Endothelial cell of umbilical vein (primary cell): Measurements from ENCODE around the gene PIK3R6. TPM values are rescaled to one million over a fixed set of nuclear protein-coding genes. Genes with fewer than 3 reads are reported as not detected.
A peak's percentile ranks its signal among the peaks of the same experiment; 100 is the strongest.

ENCODE experiments used
- BruUV-seq: library from RNA; stranded (reverse); fragments of 400-500 nt; replicated peaks from 2 replicates; lab custom pipeline; 2021; lab: Mats Ljungman, UMichigan
- CTCF ChIA-PET: fragments of 300-600, 350-600 bp; sonication (Branson Sonifier 250); formaldehyde crosslinking; loops from one replicate; lab custom pipeline; 2021; ENCODE audit warnings: antibody characterized with exemption, inconsistent platforms; lab: Charles Lee
- POLR2A ChIA-PET: fragments of 300-600, 350-600 bp; sonication (Branson Sonifier 250); formaldehyde crosslinking; loops from one replicate; lab custom pipeline; 2021; ENCODE audit warnings: antibody characterized with exemption, inconsistent platforms; lab: Charles Lee
- DNase-seq: peaks from one replicate; pipeline ENCODE4 v3.0.0-alpha.2; 2011; ENCODE audit warnings: low read depth, low spot score
- FAIRE-seq: peaks from 2 replicates; lab custom pipeline; 2011; peaks lifted over from hg19 to GRCh38; lab: Jason Lieb, UNC
- H2AFZ ChIP-seq: 2 replicates; pipeline ENCODE4 v1.6.0; 2012; ENCODE audit warnings: low read depth, low read length, control low read depth, inconsistent platforms
- H3K27ac ChIP-seq: 2 replicates; pipeline ENCODE4 v1.5.1; 2011; ENCODE audit warnings: low read depth, mild to moderate bottlenecking, control low read depth, low read length, moderate library complexity; ENCODE audit not compliant: insufficient read depth
- H3K27me3 ChIP-seq, 2 experiments: 2 replicates each; pipeline versions ENCODE4 v1.6.0 to v1.6.1; 2011; ENCODE audit warnings: low read length in 2 of 2, mixed read lengths in 1 of 2; ENCODE audit not compliant: control insufficient read depth in 2 of 2, insufficient read depth in 2 of 2
- H3K36me3 ChIP-seq, 2 experiments: 2 replicates in 1 of 2; 3 replicates in 1 of 2; pipeline ENCODE4 v1.5.1; 2011; ENCODE audit warnings: low read length in 2 of 2, mild to moderate bottlenecking in 1 of 2, moderate library complexity in 1 of 2; ENCODE audit not compliant: control insufficient read depth in 2 of 2, insufficient read depth in 2 of 2; ENCODE audit errors: extremely low read depth in 1 of 2
- H3K4me1 ChIP-seq: 3 replicates; pipeline ENCODE4 v1.5.1; 2011; ENCODE audit warnings: mild to moderate bottlenecking, low read length; ENCODE audit not compliant: control insufficient read depth, insufficient read depth; ENCODE audit errors: extremely low read depth
- H3K4me2 ChIP-seq: 2 replicates; pipeline ENCODE4 v1.6.1; 2011; ENCODE audit warnings: low read length, control low read depth, mixed read lengths; ENCODE audit not compliant: insufficient read depth
- H3K4me3 ChIP-seq, 3 experiments: fragments of 200-600 bp in 1 of 3; sonication (generic), shearing (Covaris generic) in 1 of 3; replicated peaks in 1 of 3; 2 replicates each; pipeline ENCODE4 v1.5.1; 2011 to 2016; ENCODE audit warnings: control low read depth in 3 of 3, low read length in 3 of 3, mild to moderate bottlenecking in 2 of 3, inconsistent platforms in 1 of 3, low read depth in 1 of 3, moderate library complexity in 1 of 3; ENCODE audit not compliant: insufficient read depth in 1 of 3
- H3K79me2 ChIP-seq: 2 replicates; pipeline ENCODE4 v1.6.0; 2012; ENCODE audit warnings: low read length, inconsistent platforms; ENCODE audit not compliant: control insufficient read depth, insufficient read depth
- H3K9ac ChIP-seq: replicated peaks from 2 replicates; pipeline ENCODE3; 2011; ENCODE audit warnings: low read length, control low read depth; ENCODE audit not compliant: insufficient read depth; ENCODE audit errors: extremely low read depth
- H3K9me1 ChIP-seq: replicated peaks from 3 replicates; pipeline ENCODE4 v1.6.0; 2011; ENCODE audit warnings: mild to moderate bottlenecking, low read length; ENCODE audit not compliant: control insufficient read depth, insufficient read depth; ENCODE audit errors: extremely low read depth
- H3K9me3 ChIP-seq: replicated peaks from 2 replicates; pipeline ENCODE4 v1.5.1; 2012; ENCODE audit warnings: low read length, inconsistent platforms; ENCODE audit not compliant: control insufficient read depth, insufficient read depth
- H4K20me1 ChIP-seq: replicated peaks from 2 replicates; pipeline ENCODE3; 2011; ENCODE audit warnings: mild to moderate bottlenecking, low read length; ENCODE audit not compliant: control insufficient read depth, insufficient read depth; ENCODE audit errors: extremely low read depth
- EZH2 ChIP-seq: IDR thresholded peaks from 2 replicates; pipeline ENCODE4 v1.6.1; 2012; ENCODE audit warnings: borderline replicate concordance, low read depth, mild to moderate bottlenecking, moderate library complexity, low read length, inconsistent platforms; ENCODE audit not compliant: severe bottlenecking
- FOS ChIP-seq: IDR thresholded peaks from 2 replicates; pipeline ENCODE4 v1.6.1; 2011; ENCODE audit warnings: mild to moderate bottlenecking, low read length, moderate library complexity, borderline replicate concordance; ENCODE audit not compliant: insufficient read depth
- GATA2 ChIP-seq: IDR thresholded peaks from 2 replicates; pipeline ENCODE4 v1.7.0; 2011; ENCODE audit warnings: low read depth, mild to moderate bottlenecking, moderate library complexity, mixed read lengths, low read length; ENCODE audit not compliant: insufficient read length, insufficient read depth
- JUN ChIP-seq: IDR thresholded peaks from 2 replicates; pipeline ENCODE4 v1.6.1; 2011; ENCODE audit warnings: borderline replicate concordance, low read depth; ENCODE audit not compliant: insufficient read length, insufficient read depth
- MYC ChIP-seq: IDR thresholded peaks from one replicate; pipeline ENCODE4 v1.6.1; 2011; ENCODE audit warnings: mild to moderate bottlenecking, low read depth, low read length
- POLR2A ChIP-seq: IDR thresholded peaks from 2 replicates; pipeline ENCODE4 v1.6.1; 2012; ENCODE audit warnings: low read depth, mild to moderate bottlenecking, control low read depth, low read length
- POLR2AphosphoS5 ChIP-seq: IDR thresholded peaks from 2 replicates; pipeline ENCODE4 v1.6.1; 2012; ENCODE audit warnings: low read depth, mild to moderate bottlenecking, control low read depth, low read length, moderate library complexity; ENCODE audit not compliant: insufficient read depth
- dilution Hi-C: fragments of 300-500 bp; cut with MboI; formaldehyde crosslinking; loops from one replicate; pipeline ENCODE4 v1.15.0; 2019; ENCODE audit warnings: low sequenced_read_pairs; ENCODE audit not compliant: extremely low pct_ligation_motif_present
- intact Hi-C: fragments of 100-400 bp; cut with micrococcal nuclease; formaldehyde crosslinking; loops from one replicate; pipeline ENCODE4 v1.10.0; 2022
- polyA plus RNA-seq, 4 experiments: library from polyadenylated mRNA; depleted of rRNA in 3 of 4; stranded (reverse) in 3 of 4; unstranded in 1 of 4; fragments of >200 nt; gene quantifications; 2 replicates each; pipeline versions ENCODE4 v1.2.1 to v1.2.3, GENCODE V29; 2011 to 2012; ENCODE audit warnings: missing spikeins in 1 of 4
- total RNA-seq: library from RNA; stranded (reverse); gene quantifications from 2 replicates; pipeline ENCODE4 v1.2.3, GENCODE V29; 2021
- TF ChIP-seq, protein P1 (sequence below): IDR thresholded peaks from 2 replicates; pipeline ENCODE4 v1.6.1; 2011; ENCODE audit not compliant: insufficient read depth, insufficient read length
- TF ChIP-seq, protein P2 (sequence below), 2 donors: IDR thresholded peaks; 1 replicate in 1 of 2; 2 replicates in 1 of 2; pipeline ENCODE4 v1.5.1; 2011; ENCODE audit warnings: low read length in 2 of 2, mild to moderate bottlenecking in 2 of 2, moderate library complexity in 2 of 2, control low read depth in 1 of 2, inconsistent platforms in 1 of 2, low read depth in 1 of 2; ENCODE audit not compliant: insufficient read depth in 1 of 2; ENCODE audit errors: extremely low read depth in 1 of 2

The PIK3R6 gene
- total and polyA plus RNA-seq, 2 donors (not counting 3 experiments of a cell fraction or from before 2014, with no cell fraction given): not detected

DNA sequence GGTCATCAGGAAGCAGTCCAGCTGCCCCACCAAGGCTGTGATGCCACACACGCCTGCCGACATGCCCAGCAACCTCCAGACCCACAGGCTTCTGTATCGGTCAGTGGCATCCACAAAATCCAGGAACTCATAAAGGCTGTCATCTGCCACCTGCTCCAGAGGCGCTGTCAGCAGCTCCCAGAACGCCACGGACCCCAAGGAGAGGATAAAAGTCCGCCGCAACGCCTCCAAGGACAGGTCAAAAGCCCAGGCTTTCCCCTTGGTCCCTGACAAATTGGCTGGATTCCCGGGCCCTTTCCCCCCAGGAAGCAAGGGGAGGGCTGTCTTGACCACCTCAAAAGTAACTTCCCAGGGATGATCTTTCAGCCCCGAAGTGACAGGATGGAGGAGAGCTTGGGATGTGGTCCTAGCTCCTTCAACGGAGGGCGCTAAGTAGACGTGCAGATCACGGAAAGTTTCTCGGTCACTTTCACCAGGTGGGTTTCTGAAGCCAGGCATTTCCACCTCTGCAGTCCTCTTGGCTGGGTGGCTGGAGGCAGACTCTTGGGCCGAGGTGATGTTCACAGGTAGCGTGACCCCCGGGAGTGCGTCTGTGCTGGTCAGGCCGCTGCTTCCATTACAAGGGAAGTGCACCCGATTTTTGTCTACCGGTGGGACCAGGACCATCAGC is 69.2 kb downstream of the PIK3R6 start:
- POLR2A ChIA-PET: no interaction called here
- no peak for FAIRE-seq
- TF ChIP-seq EZH2: peak; percentile 14
- TF ChIP-seq, protein P1, sequence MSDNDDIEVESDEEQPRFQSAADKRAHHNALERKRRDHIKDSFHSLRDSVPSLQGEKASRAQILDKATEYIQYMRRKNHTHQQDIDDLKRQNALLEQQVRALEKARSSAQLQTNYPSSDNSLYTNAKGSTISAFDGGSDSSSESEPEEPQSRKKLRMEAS: no peak

DNA sequence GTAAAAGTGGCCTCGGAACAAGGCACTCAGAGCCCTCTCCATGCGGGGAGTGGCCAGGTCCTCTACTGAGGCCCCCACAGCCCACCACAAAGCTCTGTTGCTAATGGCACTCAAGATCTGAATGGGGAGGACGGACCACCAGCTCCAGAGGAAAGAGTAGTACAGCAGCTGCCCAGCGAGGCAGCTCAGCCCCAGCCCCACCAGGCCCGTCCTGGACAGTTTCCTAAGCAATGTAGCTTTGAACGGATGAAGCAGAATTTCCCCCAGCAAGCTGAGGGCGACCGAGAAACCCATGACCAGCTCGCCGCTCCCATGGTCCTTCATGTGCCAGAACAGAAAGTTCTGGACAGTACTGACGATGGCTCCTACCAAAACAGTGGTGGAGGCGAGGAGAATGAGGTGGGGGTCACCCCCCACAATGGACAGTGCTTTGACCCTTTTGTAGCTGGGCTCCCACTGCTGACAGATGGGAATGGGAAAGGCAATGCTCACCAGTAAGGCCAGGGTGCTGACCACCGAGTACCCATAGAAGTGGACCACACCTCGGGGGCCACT is 69.8 kb downstream of the PIK3R6 start:
- FAIRE-seq (no peak), DNase-seq (no peak)
- no peak for TF ChIP-seq JUN
- no peak for TF ChIP-seq EZH2
- TF ChIP-seq GATA2: no peak
- TF ChIP-seq, protein P1: no peak
- TF ChIP-seq POLR2A: no peak
- no peak for TF ChIP-seq FOS
- TF ChIP-seq, protein P2, sequence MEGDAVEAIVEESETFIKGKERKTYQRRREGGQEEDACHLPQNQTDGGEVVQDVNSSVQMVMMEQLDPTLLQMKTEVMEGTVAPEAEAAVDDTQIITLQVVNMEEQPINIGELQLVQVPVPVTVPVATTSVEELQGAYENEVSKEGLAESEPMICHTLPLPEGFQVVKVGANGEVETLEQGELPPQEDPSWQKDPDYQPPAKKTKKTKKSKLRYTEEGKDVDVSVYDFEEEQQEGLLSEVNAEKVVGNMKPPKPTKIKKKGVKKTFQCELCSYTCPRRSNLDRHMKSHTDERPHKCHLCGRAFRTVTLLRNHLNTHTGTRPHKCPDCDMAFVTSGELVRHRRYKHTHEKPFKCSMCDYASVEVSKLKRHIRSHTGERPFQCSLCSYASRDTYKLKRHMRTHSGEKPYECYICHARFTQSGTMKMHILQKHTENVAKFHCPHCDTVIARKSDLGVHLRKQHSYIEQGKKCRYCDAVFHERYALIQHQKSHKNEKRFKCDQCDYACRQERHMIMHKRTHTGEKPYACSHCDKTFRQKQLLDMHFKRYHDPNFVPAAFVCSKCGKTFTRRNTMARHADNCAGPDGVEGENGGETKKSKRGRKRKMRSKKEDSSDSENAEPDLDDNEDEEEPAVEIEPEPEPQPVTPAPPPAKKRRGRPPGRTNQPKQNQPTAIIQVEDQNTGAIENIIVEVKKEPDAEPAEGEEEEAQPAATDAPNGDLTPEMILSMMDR (IDR thresholded peaks at IDR 0.05; ENCODE audit: extremely low read depth in 1 of 2, insufficient read depth in 1 of 2, low read depth in 1 of 2, low read length in 2 of 2): no peak
- TF ChIP-seq POLR2AphosphoS5: no peak
- TF ChIP-seq MYC: no peak
- H3K27ac ChIP-seq: no peak overlapping the region
- no peaks in the 10 kb centered on the region for H3K9me1 ChIP-seq
- H3K27me3 ChIP-seq: peaks cover 4 to 5% of the 10 kb centered on the region in 2 experiments
- dilution Hi-C loops: no loop called here
- H3K4me1 ChIP-seq: no peaks in the 10 kb centered on the region
- CTCF ChIA-PET: interaction anchor here (2.6 kb wide), 1 partner anchor 12 kb away, joined by 10 read pairs; no protein-coding TSS in a partner anchor
- H3K9ac ChIP-seq: no peak overlapping the region
- no peak overlapping the region for H3K4me3 ChIP-seq
- no peaks in the 10 kb centered on the region for H3K9me3 ChIP-seq
- no peak overlapping the region for H2AFZ ChIP-seq
- no peaks in the 10 kb centered on the region for H3K79me2 ChIP-seq
- intact Hi-C loops: no loop called here
- H3K4me2 ChIP-seq: no peak overlapping the region
- no peaks in the 10 kb centered on the region for H3K36me3 ChIP-seq
- no TSS peak for BruUV-seq
- no peaks in the 10 kb centered on the region for H4K20me1 ChIP-seq
- POLR2A ChIA-PET: no interaction called here

More for the DNA sequence above, 69.2 kb downstream of the PIK3R6 start:
- H3K79me2 ChIP-seq: no peaks in the 10 kb centered on the region
- no peak overlapping the region for H3K9ac ChIP-seq
- no peak for DNase-seq
- H2AFZ ChIP-seq: no peak overlapping the region
- H3K9me3 ChIP-seq: no peaks in the 10 kb centered on the region
- H3K4me2 ChIP-seq: no peak overlapping the region
- H3K4me3 ChIP-seq: no peak overlapping the region
- dilution Hi-C loops (no loop called here), intact Hi-C loops (no loop called here)
- H3K9me1 ChIP-seq: no peaks in the 10 kb centered on the region
- CTCF ChIA-PET: interaction anchor here (0.5 to 2.6 kb wide), 3 partner anchors 12 to 588 kb away, joined by 4 to 10 read pairs (median 4); no protein-coding TSS in a partner anchor
- peaks cover 4 to 5% of the 10 kb centered on the region in 2 experiments for H3K27me3 ChIP-seq
- BruUV-seq: no TSS peak
- H4K20me1 ChIP-seq: no peaks in the 10 kb centered on the region
- H3K27ac ChIP-seq: no peak overlapping the region
- no peaks in the 10 kb centered on the region for H3K36me3 ChIP-seq
- H3K4me1 ChIP-seq: no peaks in the 10 kb centered on the region
